Neural progenitor cell (in vitro differentiated cells): ENCODE data around the gene GRIK3.

Source experiments
- EZH2 ChIP-seq: fragments of 200-600 bp; sonication (generic); IDR thresholded peaks from 2 replicates; pipeline ENCODE4 v1.6.1; 2017; ENCODE audit warnings: antibody characterized with exemption, mild to moderate bottlenecking, moderate library complexity
- EZH2phosphoT487 ChIP-seq: fragments of 200-600 bp; sonication (generic); IDR thresholded peaks from 2 replicates; pipeline ENCODE4 v1.6.1; 2017; ENCODE audit warnings: antibody characterized with exemption
- TF ChIP-seq, protein P1 (sequence below): fragments of 200-600 bp; sonication (generic); IDR thresholded peaks from 2 replicates; pipeline ENCODE4 v1.5.1; 2017; ENCODE audit warnings: antibody characterized with exemption, mild to moderate bottlenecking

- TF ChIP-seq, protein P1, sequence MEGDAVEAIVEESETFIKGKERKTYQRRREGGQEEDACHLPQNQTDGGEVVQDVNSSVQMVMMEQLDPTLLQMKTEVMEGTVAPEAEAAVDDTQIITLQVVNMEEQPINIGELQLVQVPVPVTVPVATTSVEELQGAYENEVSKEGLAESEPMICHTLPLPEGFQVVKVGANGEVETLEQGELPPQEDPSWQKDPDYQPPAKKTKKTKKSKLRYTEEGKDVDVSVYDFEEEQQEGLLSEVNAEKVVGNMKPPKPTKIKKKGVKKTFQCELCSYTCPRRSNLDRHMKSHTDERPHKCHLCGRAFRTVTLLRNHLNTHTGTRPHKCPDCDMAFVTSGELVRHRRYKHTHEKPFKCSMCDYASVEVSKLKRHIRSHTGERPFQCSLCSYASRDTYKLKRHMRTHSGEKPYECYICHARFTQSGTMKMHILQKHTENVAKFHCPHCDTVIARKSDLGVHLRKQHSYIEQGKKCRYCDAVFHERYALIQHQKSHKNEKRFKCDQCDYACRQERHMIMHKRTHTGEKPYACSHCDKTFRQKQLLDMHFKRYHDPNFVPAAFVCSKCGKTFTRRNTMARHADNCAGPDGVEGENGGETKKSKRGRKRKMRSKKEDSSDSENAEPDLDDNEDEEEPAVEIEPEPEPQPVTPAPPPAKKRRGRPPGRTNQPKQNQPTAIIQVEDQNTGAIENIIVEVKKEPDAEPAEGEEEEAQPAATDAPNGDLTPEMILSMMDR = no peak
- TF ChIP-seq EZH2 (no peak), EZH2phosphoT487 (no peak)
Observed at GRCh38 chr1:36853638-36854037, 180.7 kb downstream of the GRIK3 start.
